Prostate gland (tissue), 2 donors: Measurements from ENCODE around the gene CRIP2.

ENCODE experiments used
- CTCF ChIP-seq, 4 experiments: fragments of 200-600 bp in 2 of 4; fragments of 450-650 bp in 2 of 4; sonication (generic) in 2 of 4; IDR thresholded peaks; 1 replicate in 3 of 4; 2 replicates in 1 of 4; pipeline ENCODE4 v1.5.1; 2016 to 2019; ENCODE audit warnings: antibody characterized with exemption in 4 of 4, mild to moderate bottlenecking in 2 of 4, moderate library complexity in 2 of 4
- POLR2A ChIP-seq: fragments of 450-650 bp; IDR thresholded peaks from one replicate; pipeline ENCODE4 v1.6.1; 2016; ENCODE audit warnings: antibody characterized with exemption, mild to moderate bottlenecking
- POLR2AphosphoS5 ChIP-seq: sonication (generic); formaldehyde crosslinking; IDR thresholded peaks from one replicate; pipeline ENCODE4 v1.6.1; 2017; ENCODE audit warnings: antibody characterized with exemption

GRCh38 chr14:105526776-105527380 is 52.3 kb downstream of the CRIP2 start:
- TF ChIP-seq POLR2A = no peak
- no peak for TF ChIP-seq CTCF (IDR thresholded peaks at IDR 0.05)
- no peak for TF ChIP-seq POLR2AphosphoS5
